ENCODE results near the gene TAF1B.

GRCh38 chr2:9937968-9938367 is 94.7 kb downstream of the TAF1B start:
- TF ChIP-seq CTCF (IDR thresholded peaks at IDR 0.05), result no peak
- TF ChIP-seq POLR2A (IDR thresholded peaks at IDR 0.05), result no peak
- no peak for TF ChIP-seq POLR2AphosphoS5 (IDR thresholded peaks at IDR 0.05)
- TF ChIP-seq EP300 (IDR thresholded peaks at IDR 0.05; ENCODE audit: low read depth), result no peak

All from transverse colon (tissue), 4 donors.